Measurements from ENCODE around the gene WTAP. TPM values are rescaled to one million over a fixed set of nuclear protein-coding genes. Genes with fewer than 3 reads are reported as not detected.

WTAP gene
- total and polyA plus RNA-seq, 2 of the 8 experiments (the other 6 are each of a cell fraction or from before 2014, with no cell fraction given) = 32.6 to 120 TPM

- Histone ChIP-seq H3K9me3 (ENCODE audit: insufficient read depth in 2 of 2, low read depth in 1 of 2, low read length in 1 of 2) (no peaks in the 10 kb centered on the region), H3K23me2 (ENCODE audit: low read depth, low read length) (peaks cover 8% of the 10 kb centered on the region; the same call in 1 of the 2 replicates), H3K18ac (ENCODE audit: extremely low read depth, low read length) (no peak overlapping the region), H2BK20ac (ENCODE audit: low read length) (no peak overlapping the region), H2AK5ac (ENCODE audit: low read depth, low read length) (no peak overlapping the region), H2BK5ac (ENCODE audit: low read depth, low read length) (no peak overlapping the region), H3K9ac (replicated peaks in 1 of 4; ENCODE audit: extremely low read depth in 1 of 4, low read depth in 3 of 4, low read length in 3 of 4) (no peak overlapping the region), H2AFZ (ENCODE audit: low read length) (no peak overlapping the region), H4K91ac (replicated peaks; ENCODE audit: insufficient read length, low read length) (no peak overlapping the region), H3K27me3 (replicated peaks in 1 of 4; ENCODE audit: control insufficient read depth in 3 of 4, extremely low read depth in 1 of 4, insufficient read depth in 3 of 4, low read length in 3 of 4) (no peaks in the 10 kb centered on the region), H3K27ac (ENCODE audit: low read depth, low read length) (no peak overlapping the region), H3K4me2 (ENCODE audit: insufficient read depth in 1 of 2, low read depth in 2 of 2, low read length in 2 of 2) (no peak overlapping the region), H3K36me3 (ENCODE audit: control insufficient read depth in 2 of 4, insufficient read depth in 4 of 4, low read length in 3 of 4) (no peaks in the 10 kb centered on the region), H2BK12ac (ENCODE audit: low read depth, low read length) (no peak overlapping the region), H3K56ac (replicated peaks; ENCODE audit: insufficient read length, low read depth, low read length) (no peak overlapping the region), H3K79me2 (ENCODE audit: control insufficient read depth in 1 of 2, insufficient read depth in 2 of 2, low read length in 2 of 2) (peaks cover 0 to 4% of the 10 kb centered on the region in 2 experiments; a peak in 1 of 4 replicates), H2BK15ac (ENCODE audit: low read length) (no peak overlapping the region), H3K4me3 (ENCODE audit: extremely low read depth in 1 of 4, insufficient read depth in 2 of 4, low read depth in 3 of 4, low read length in 4 of 4) (no peak overlapping the region), H3K14ac (ENCODE audit: insufficient read length) (no peak overlapping the region), H4K20me1 (replicated peaks in 1 of 2; ENCODE audit: control insufficient read depth in 1 of 2, insufficient read depth in 2 of 2, low read length in 2 of 2) (peaks cover 0 to 2% of the 10 kb centered on the region in 2 experiments), H3K79me1 (ENCODE audit: low read depth, low read length) (no peaks in the 10 kb centered on the region; the same call in 1 of the 2 replicates), H2BK120ac (replicated peaks; ENCODE audit: low read depth, low read length) (no peak overlapping the region), H3K23ac (ENCODE audit: insufficient read length) (no peak overlapping the region), H3K4me1 (replicated peaks in 1 of 4; ENCODE audit: control insufficient read depth in 3 of 4, insufficient read depth in 4 of 4, low read length in 3 of 4) (no peaks in the 10 kb centered on the region), H4K8ac (ENCODE audit: extremely low read depth, insufficient read depth, low read length) (no peak overlapping the region), H4K5ac (ENCODE audit: insufficient read length, low read depth, low read length) (no peak overlapping the region), H3K4ac (replicated peaks; ENCODE audit: insufficient read length, low read depth, low read length) (no peak overlapping the region)
- CTCF ChIA-PET (ENCODE audit: partially characterized antibody) = interaction anchor here (0.6 to 4.5 kb wide), 2 partner anchors 13 to 18 kb away, joined by 3 to 16 read pairs; no protein-coding TSS in a partner anchor
- POLR2A ChIA-PET (ENCODE audit: partially characterized antibody) = interaction anchor here (0.9 to 2.7 kb wide), 3 partner anchors 10 to 12 kb away, joined by 3 to 18 read pairs (median 4); partner anchors contain the start of gene WTAP
- WGBS, 2 experiments (ENCODE audit: extremely low coverage in 1 of 2, insufficient coverage in 1 of 2, insufficient read length in 1 of 2, insufficient replicate concordance in 2 of 2, low coverage in 1 of 2, low lambda C conversion rate in 2 of 2, missing lambda C conversion rate in 1 of 2) = 90% methylated on average over 5 of the region's 5 CpGs; no CpG with 5 or more reads in 1 of the 2 experiments
- no peak for TF ChIP-seq NRF1 (IDR thresholded peaks at IDR 0.05; ENCODE audit: low read depth, low read length)
- DNase-seq (ENCODE audit: low read depth in 1 of 2, low spot score in 2 of 2) = no peak
- FAIRE-seq = no peak
Observed at GRCh38 chr6:159716247-159717096, 10.8 kb upstream of the WTAP start.
